Activated CD4-positive, alpha-beta T cell treated with anti-CD3 and anti-CD28 coated beads, Interleukin-2, amount 50 U/mL, for 4 hours (primary cell): ENCODE results near the gene SLC22A23.
"Not testable (repeated sequence)": the region's sequence is repeated elsewhere in the genome, so short reads cannot be mapped to it uniquely, and the experiment has no call there.

Experiments used
- DNase-seq, 2 experiments: peaks; one replicate each; pipeline ENCODE4 v3.0.0-alpha.2; 2020

Gene SLC22A23

GRCh38 chr6:3402310-3403237 lies 54.3 kb downstream of the SLC22A23 start:
- no peak for DNase-seq

GRCh38 chr6:3400162-3400561 lies 56.7 kb downstream of the SLC22A23 start:
- DNase-seq: no peak

GRCh38 chr6:3398755-3399696 lies 57.8 kb downstream of the SLC22A23 start:
- DNase-seq: no peak

GRCh38 chr6:3398165-3398562 lies 58.7 kb downstream of the SLC22A23 start:
- DNase-seq: no peak

- DNase-seq: no peak
Observed at GRCh38 chr6:3397229-3398164, 59.4 kb downstream of the SLC22A23 start.

- DNase-seq: no peak
Observed at GRCh38 chr6:3396503-3397180, 60.2 kb downstream of the SLC22A23 start.

- no peak for DNase-seq
Observed at GRCh38 chr6:3394671-3395070, 62.2 kb downstream of the SLC22A23 start.

- DNase-seq: no peak
Observed at GRCh38 chr6:3393836-3394202, 63.0 kb downstream of the SLC22A23 start.

GRCh38 chr6:3392930-3393835 lies 63.7 kb downstream of the SLC22A23 start:
- DNase-seq: no peak

- DNase-seq: no peak
Observed at GRCh38 chr6:3391902-3392458, 64.9 kb downstream of the SLC22A23 start.

- no peak for DNase-seq
Observed at GRCh38 chr6:3390698-3391097, 66.2 kb downstream of the SLC22A23 start.

- no peak for DNase-seq
Observed at GRCh38 chr6:3389390-3390167, 67.3 kb downstream of the SLC22A23 start.

GRCh38 chr6:3388786-3389185 lies 68.1 kb downstream of the SLC22A23 start:
- no peak for DNase-seq

- DNase-seq: no peak
Observed at GRCh38 chr6:3386374-3386857, 70.4 kb downstream of the SLC22A23 start.

- DNase-seq: no peak
Observed at GRCh38 chr6:3385660-3386151, 71.1 kb downstream of the SLC22A23 start.

- DNase-seq: not testable (repeated sequence)
Observed at GRCh38 chr6:3385181-3385580, 71.7 kb downstream of the SLC22A23 start.

GRCh38 chr6:3384241-3385143 lies 72.4 kb downstream of the SLC22A23 start:
- DNase-seq: no peak

- no peak for DNase-seq
Observed at GRCh38 chr6:3383525-3383924, 73.3 kb downstream of the SLC22A23 start.
